H1 (cell line): ENCODE measurements around the gene LIPT2. TPM values are rescaled to one million over a fixed set of nuclear protein-coding genes. Genes with fewer than 3 reads are reported as not detected.

ENCODE experiments used
- CTCF ChIA-PET: fragments of 300-600 bp; sonication (Branson Sonifier 250); formaldehyde crosslinking; loops from one replicate; lab custom pipeline; 2021; ENCODE audit not compliant: partially characterized antibody; lab: Charles Lee
- POLR2A ChIA-PET: fragments of 300-600 bp; sonication (Branson Sonifier 250); formaldehyde crosslinking; loops from one replicate; lab custom pipeline; 2021; ENCODE audit warnings: inconsistent platforms; ENCODE audit not compliant: partially characterized antibody; lab: Charles Lee
- DNase-seq, 2 experiments: peaks; one replicate each; pipeline versions ENCODE4 v3.0.0 to v3.0.0-alpha.2; 2010 to 2022; ENCODE audit warnings: low spot score in 2 of 2, low read depth in 1 of 2, mixed read lengths in 1 of 2
- FAIRE-seq: peaks from 2 replicates; lab custom pipeline; 2011; peaks lifted over from hg19 to GRCh38; lab: Jason Lieb, UNC
- H2AFZ ChIP-seq: 2 replicates; pipeline ENCODE4 v1.8.1; 2012; ENCODE audit warnings: low read length, inconsistent platforms
- H2AK5ac ChIP-seq: 2 replicates; pipeline ENCODE4 v1.6.1; 2013; ENCODE audit warnings: low read depth, low read length
- H2BK120ac ChIP-seq: replicated peaks from 2 replicates; pipeline ENCODE3; 2013; ENCODE audit warnings: low read depth, low read length, inconsistent platforms
- H2BK12ac ChIP-seq: 2 replicates; pipeline ENCODE4 v1.6.1; 2013; ENCODE audit warnings: low read depth, low read length
- H2BK15ac ChIP-seq: 2 replicates; pipeline ENCODE4 v1.6.1; 2013; ENCODE audit warnings: low read length
- H2BK20ac ChIP-seq: 2 replicates; pipeline ENCODE4 v1.6.1; 2013; ENCODE audit warnings: low read length
- H2BK5ac ChIP-seq: 2 replicates; pipeline ENCODE4 v1.6.1; 2013; ENCODE audit warnings: low read depth, low read length
- H3K14ac ChIP-seq: 2 replicates; pipeline ENCODE4 v1.6.1; 2013; ENCODE audit warnings: inconsistent platforms; ENCODE audit not compliant: insufficient read length
- H3K18ac ChIP-seq: 2 replicates; pipeline ENCODE4 v1.6.1; 2013; ENCODE audit warnings: low read length; ENCODE audit errors: extremely low read depth
- H3K23ac ChIP-seq: 2 replicates; pipeline ENCODE4 v1.6.1; 2013; ENCODE audit warnings: inconsistent platforms; ENCODE audit not compliant: insufficient read length
- H3K23me2 ChIP-seq: 2 replicates; pipeline ENCODE4 v1.6.1; 2013; ENCODE audit warnings: low read depth, low read length
- H3K27ac ChIP-seq: 2 replicates; pipeline ENCODE4 v1.6.1; 2011; ENCODE audit warnings: low read depth, low read length, inconsistent platforms
- H3K27me3 ChIP-seq, 4 experiments: replicated peaks in 1 of 4; 1 replicate in 1 of 4; 2 replicates in 3 of 4; pipeline versions ENCODE4 v1.6.1 to v1.8.1; 2011 to 2013; ENCODE audit warnings: low read length in 3 of 4, mild to moderate bottlenecking in 3 of 4, inconsistent platforms in 2 of 4, mixed read lengths in 2 of 4, moderate library complexity in 1 of 4; ENCODE audit not compliant: control insufficient read depth in 3 of 4, insufficient read depth in 3 of 4; ENCODE audit errors: extremely low read depth in 1 of 4
- H3K36me3 ChIP-seq, 4 experiments: 2 replicates each; pipeline versions ENCODE4 v1.6.1 to v1.8.1; 2011 to 2013; ENCODE audit warnings: mild to moderate bottlenecking in 4 of 4, low read length in 3 of 4, moderate library complexity in 2 of 4, control low read depth in 1 of 4, inconsistent platforms in 1 of 4; ENCODE audit not compliant: insufficient read depth in 4 of 4, control insufficient read depth in 2 of 4
- H3K4ac ChIP-seq: replicated peaks from 2 replicates; pipeline ENCODE3; 2013; ENCODE audit warnings: low read length, low read depth, mixed read lengths, inconsistent platforms; ENCODE audit not compliant: insufficient read length
- H3K4me1 ChIP-seq, 4 experiments: replicated peaks in 1 of 4; 1 replicate in 1 of 4; 2 replicates in 3 of 4; pipeline versions ENCODE4 v1.6.1 to v1.8.1; 2011 to 2013; ENCODE audit warnings: low read length in 3 of 4, inconsistent platforms in 2 of 4, mixed read lengths in 1 of 4; ENCODE audit not compliant: insufficient read depth in 4 of 4, control insufficient read depth in 3 of 4
- H3K4me2 ChIP-seq, 2 experiments: 2 replicates each; pipeline versions ENCODE4 v1.6.1 to v1.8.1; 2011 to 2013; ENCODE audit warnings: low read depth in 2 of 2, low read length in 2 of 2, control low read depth in 1 of 2, inconsistent platforms in 1 of 2, mild to moderate bottlenecking in 1 of 2; ENCODE audit not compliant: insufficient read depth in 1 of 2
- H3K4me3 ChIP-seq, 4 experiments: fragments of 200-600, 300-600 bp in 1 of 4; sonication (generic), shearing (Covaris generic), sonication (Bioruptor Twin) in 1 of 4; 2 replicates each; pipeline versions ENCODE4 v1.5.1 to v1.8.1; 2011 to 2016; ENCODE audit warnings: low read length in 4 of 4, low read depth in 3 of 4, control low read depth in 2 of 4, inconsistent platforms in 2 of 4, mild to moderate bottlenecking in 2 of 4, mixed read lengths in 1 of 4, moderate library complexity in 1 of 4; ENCODE audit not compliant: insufficient read depth in 2 of 4; ENCODE audit errors: extremely low read depth in 1 of 4
- H3K56ac ChIP-seq: replicated peaks from 2 replicates; pipeline ENCODE3; 2013; ENCODE audit warnings: low read depth, mild to moderate bottlenecking, mixed read lengths, low read length, inconsistent platforms; ENCODE audit not compliant: insufficient read length
- H3K79me1 ChIP-seq: 2 replicates; pipeline ENCODE4 v1.6.1; 2013; ENCODE audit warnings: low read depth, low read length, control low read depth
- H3K79me2 ChIP-seq, 2 experiments: 2 replicates each; pipeline versions ENCODE4 v1.6.1 to v1.8.1; 2012 to 2013; ENCODE audit warnings: low read length in 2 of 2, mild to moderate bottlenecking in 2 of 2, inconsistent platforms in 1 of 2; ENCODE audit not compliant: insufficient read depth in 2 of 2, control insufficient read depth in 1 of 2
- H3K9ac ChIP-seq, 4 experiments: replicated peaks in 1 of 4; 1 replicate in 1 of 4; 2 replicates in 3 of 4; pipeline versions ENCODE4 v1.6.1 to v1.8.1; 2011 to 2013; ENCODE audit warnings: low read depth in 3 of 4, low read length in 3 of 4, control low read depth in 2 of 4, mild to moderate bottlenecking in 2 of 4, moderate library complexity in 2 of 4, inconsistent platforms in 1 of 4; ENCODE audit errors: extremely low read depth in 1 of 4
- H3K9me3 ChIP-seq, 2 experiments: 2 replicates each; pipeline versions ENCODE4 v1.6.1 to v1.8.1; 2012 to 2013; ENCODE audit warnings: mild to moderate bottlenecking in 2 of 2, moderate library complexity in 2 of 2, control low read depth in 1 of 2, inconsistent platforms in 1 of 2, low read depth in 1 of 2, low read length in 1 of 2, mixed read lengths in 1 of 2; ENCODE audit not compliant: insufficient read depth in 2 of 2
- H4K20me1 ChIP-seq, 2 experiments: replicated peaks in 1 of 2; 2 replicates each; pipeline versions ENCODE3 to v1.8.1; 2011 to 2013; ENCODE audit warnings: inconsistent platforms in 2 of 2, low read length in 2 of 2, mild to moderate bottlenecking in 1 of 2; ENCODE audit not compliant: insufficient read depth in 2 of 2, control insufficient read depth in 1 of 2
- H4K5ac ChIP-seq: 2 replicates; pipeline ENCODE4 v1.6.1; 2013; ENCODE audit warnings: low read length, low read depth, mixed read lengths, inconsistent platforms; ENCODE audit not compliant: insufficient read length
- H4K8ac ChIP-seq: 2 replicates; pipeline ENCODE4 v1.8.0; 2013; ENCODE audit warnings: mild to moderate bottlenecking, moderate library complexity, low read length, inconsistent platforms; ENCODE audit not compliant: insufficient read depth; ENCODE audit errors: extremely low read depth
- H4K91ac ChIP-seq: replicated peaks from 2 replicates; pipeline ENCODE3; 2013; ENCODE audit warnings: low read length, mixed read lengths, inconsistent platforms; ENCODE audit not compliant: insufficient read length
- CBX5 ChIP-seq: fragments of 300-800, 300-1000 bp; sonication (generic); IDR thresholded peaks from 2 replicates; pipeline ENCODE4 v1.7.1; 2016; ENCODE audit warnings: antibody characterized with exemption, low read length, low read depth
- CBX8 ChIP-seq: fragments of 300-800, 300-1000 bp; sonication (generic); IDR thresholded peaks from 2 replicates; pipeline ENCODE4 v1.7.1; 2016; ENCODE audit warnings: low read depth, low read length, borderline replicate concordance
- CHD2 ChIP-seq: IDR thresholded peaks from 2 replicates; pipeline ENCODE4 v1.6.1; 2012; ENCODE audit warnings: low read length, improper control_type of control experiment
- CTBP2 ChIP-seq: IDR thresholded peaks from 2 replicates; pipeline ENCODE4 v1.7.0; 2011; ENCODE audit warnings: borderline replicate concordance, mild to moderate bottlenecking, moderate library complexity, mixed read lengths, low read length; ENCODE audit not compliant: insufficient read depth, insufficient read length
- E2F6 ChIP-seq: IDR thresholded peaks from 2 replicates; pipeline ENCODE4 v1.6.1; 2012; ENCODE audit warnings: inconsistent platforms
- EP300 ChIP-seq, 2 experiments: IDR thresholded peaks; 1 replicate in 1 of 2; 2 replicates in 1 of 2; pipeline ENCODE4 v1.6.1; 2011 to 2012; ENCODE audit warnings: low read depth in 2 of 2, low read length in 2 of 2, mild to moderate bottlenecking in 2 of 2, borderline replicate concordance in 1 of 2, inconsistent platforms in 1 of 2, moderate library complexity in 1 of 2
- JUND ChIP-seq: IDR thresholded peaks from 2 replicates; pipeline ENCODE4 v1.6.1; 2011; ENCODE audit warnings: mild to moderate bottlenecking, improper control_type of control experiment, low read length
- MAFK ChIP-seq: IDR thresholded peaks from 2 replicates; pipeline ENCODE4 v1.6.1; 2012; ENCODE audit warnings: low read depth, mild to moderate bottlenecking, improper control_type of control experiment, low read length
- SAP30 ChIP-seq: fragments of 300-600 bp; sonication (generic); IDR thresholded peaks from 2 replicates; pipeline ENCODE4 v1.7.1; 2012; ENCODE audit warnings: low read length, moderate library complexity, mild to moderate bottlenecking, inconsistent platforms; ENCODE audit not compliant: insufficient read depth, insufficient replicate concordance
- SIN3A ChIP-seq, 2 experiments: IDR thresholded peaks in 1 of 2; conservative IDR thresholded peaks in 1 of 2; 2 replicates each; pipeline ENCODE4 v1.6.1; 2011 to 2012; ENCODE audit warnings: low read length in 2 of 2, improper control_type of control experiment in 1 of 2, low read depth in 1 of 2, mild to moderate bottlenecking in 1 of 2
- TAF1 ChIP-seq: IDR thresholded peaks from 2 replicates; pipeline ENCODE4 v1.6.1; 2011; ENCODE audit warnings: mild to moderate bottlenecking, low read depth, low read length
- ZNF274 ChIP-seq: IDR thresholded peaks from 2 replicates; pipeline ENCODE4 v1.7.0; 2012; ENCODE audit warnings: low read length, borderline replicate concordance; ENCODE audit errors: extremely low read depth
- WGBS, 2 experiments: shearing (Covaris generic) in 1 of 2; methylation state at CpG; one replicate each; pipeline versions ENCODE4 v1.1.6 to v1.1.7; 2013 to 2015; ENCODE audit warnings: low lambda C conversion rate in 2 of 2, mixed read lengths in 2 of 2, inconsistent platforms in 1 of 2, low coverage in 1 of 2, missing lambda C conversion rate in 1 of 2; ENCODE audit not compliant: insufficient replicate concordance in 2 of 2, insufficient coverage in 1 of 2, insufficient read length in 1 of 2; ENCODE audit errors: extremely low coverage in 1 of 2, missing lambda C conversion rate in 1 of 2; 5-methylcytosine and 5-hydroxymethylcytosine counted together
- polyA plus RNA-seq, 7 experiments: library from polyadenylated mRNA; depleted of rRNA in 3 of 7; stranded (reverse) in 5 of 7; unstranded in 2 of 7; fragments of >200 nt in 5 of 7; fragments of 200-250 nt in 2 of 7; gene quantifications; 1 replicate in 5 of 7; 2 replicates in 1 of 7; 4 replicates in 1 of 7; pipeline versions ENCODE4 v1.2.1 to v1.2.3, GENCODE V29; 2011 to 2013; ENCODE audit warnings: missing spikeins in 2 of 7, mixed read lengths in 2 of 7
- total RNA-seq: library from RNA; stranded (reverse); fragmentation: NEBNext Ultra II Directional; extraction: Animal tissue kit (Norgen Biotek cat#: 25700); gene quantifications from 2 replicates; pipeline ENCODE4 v1.2.1, GENCODE V29; 2021

The LIPT2 gene
- total and polyA plus RNA-seq, 2 of the 8 experiments (the other 6 are each of a cell fraction or from before 2014, with no cell fraction given) = 6.4 to 16.7 TPM

- no peaks in the 10 kb centered on the region for H3K79me1 ChIP-seq
- no peak overlapping the region for H3K56ac ChIP-seq
- 94% methylated on average over 11 of the region's 11 CpGs; no CpG with 5 or more reads in 1 of the 2 experiments for WGBS, 2 experiments
- POLR2A ChIA-PET = interaction anchor here (1.5 to 2.6 kb wide), 6 partner anchors 13 to 64 kb away, joined by 3 to 18 read pairs (median 6); partner anchors contain the start of gene KCNE3
- H3K23me2 ChIP-seq = peaks cover 9% of the 10 kb centered on the region; the same call in 1 of the 2 replicates
- peak overlapping the region; percentile 28 for H4K5ac ChIP-seq
- H2BK15ac ChIP-seq = no peak overlapping the region
- H3K4me1 ChIP-seq = peaks cover 0 to 7% (median 4%) of the 10 kb centered on the region in 4 experiments; a peak in 4 of 7 replicates
- H3K14ac ChIP-seq = no peak overlapping the region
- H3K4me2 ChIP-seq = peak overlapping the region; percentile 14 to 78; a peak in 3 of 4 replicates
- H3K27ac ChIP-seq = no peak overlapping the region
- peaks cover 0 to 2% of the 10 kb centered on the region in 2 experiments; a peak in 1 of 4 replicates for H3K9me3 ChIP-seq
- H3K23ac ChIP-seq = no peak overlapping the region
- no peak overlapping the region for H4K8ac ChIP-seq
- no peaks in the 10 kb centered on the region for H3K79me2 ChIP-seq
- H2AFZ ChIP-seq = no peak overlapping the region
- H2BK20ac ChIP-seq = no peak overlapping the region
- no peaks in the 10 kb centered on the region for H4K20me1 ChIP-seq
- DNase-seq (no peak), FAIRE-seq (no peak)
- no peaks in the 10 kb centered on the region for H3K36me3 ChIP-seq
- no peak overlapping the region for H2BK5ac ChIP-seq
- peak overlapping the region; percentile 85 for H2BK120ac ChIP-seq
- H3K4me3 ChIP-seq = peak overlapping the region in 1 of 4 experiments; percentile 71; a peak in 1 of 8 replicates
- H2AK5ac ChIP-seq = peak overlapping the region; percentile 43
- H2BK12ac ChIP-seq = peak overlapping the region; percentile 10; the same call in 1 of the 2 replicates
- no peak overlapping the region for H3K9ac ChIP-seq
- peak overlapping the region; percentile 11 for H3K4ac ChIP-seq
- peak overlapping the region; percentile 98 for H4K91ac ChIP-seq
- CTCF ChIA-PET = interaction anchor here (1.0 to 3.3 kb wide), 3 partner anchors 11 to 78 kb away, joined by 3 to 24 read pairs (median 5); no protein-coding TSS in a partner anchor
- H3K18ac ChIP-seq = no peak overlapping the region
- no peaks in the 10 kb centered on the region for H3K27me3 ChIP-seq
- no peak for TF ChIP-seq SAP30
- no peak for TF ChIP-seq MAFK
- TF ChIP-seq CTBP2 = no peak
- TF ChIP-seq TAF1 = no peak
- no peak for TF ChIP-seq EP300 (IDR thresholded peaks at IDR 0.05; ENCODE audit: borderline replicate concordance in 1 of 2, low read depth in 2 of 2, low read length in 2 of 2)
- no peak for TF ChIP-seq CBX8
- no peak for TF ChIP-seq JUND
- no peak for TF ChIP-seq E2F6
- TF ChIP-seq ZNF274 = no peak
- TF ChIP-seq SIN3A (conservative IDR thresholded peaks at IDR 0.05 in 1 of 2, IDR thresholded peaks at IDR 0.05 in 1 of 2; ENCODE audit: low read depth in 1 of 2, low read length in 2 of 2) = no peak
- no peak for TF ChIP-seq CHD2
- no peak for TF ChIP-seq CBX5
These were observed 1.4 kb downstream of the LIPT2 start for GRCh38 chr11:74492084-74492483.
